Activated CD4-positive, alpha-beta T cell treated with anti-CD3 and anti-CD28 coated beads, Interleukin-2, amount 10 ng/mL, durations not matched to agents 7 days and 5 days (primary cell): ENCODE measurements around the gene ALDH6A1. TPM values are rescaled to one million over a fixed set of nuclear protein-coding genes. Genes with fewer than 3 reads are reported as not detected.

ENCODE experiments used
- CTCF ChIA-PET: fragments of 350-600 bp; sonication (Branson Sonifier 250); formaldehyde crosslinking; loops from one replicate; lab custom pipeline; 2021; ENCODE audit warnings: antibody characterized with exemption; lab: Charles Lee
- POLR2A ChIA-PET: fragments of 350-600 bp; sonication (Branson Sonifier 250); formaldehyde crosslinking; loops from one replicate; lab custom pipeline; 2021; ENCODE audit warnings: antibody characterized with exemption; lab: Charles Lee
- DNase-seq: peaks from one replicate; pipeline ENCODE4 v3.0.0-alpha.2; 2020
- H3K27ac Mint-ChIP-seq: one replicate; pipeline ENCODE4 v1.8.0; 2021; ENCODE audit warnings: mild to moderate bottlenecking, moderate library complexity, mixed read lengths
- H3K27me3 Mint-ChIP-seq: one replicate; pipeline ENCODE4 v1.8.0; 2021; ENCODE audit warnings: mixed read lengths
- H3K36me3 Mint-ChIP-seq: one replicate; pipeline ENCODE4 v1.8.0; 2021; ENCODE audit warnings: low read depth, mixed read lengths
- H3K4me1 Mint-ChIP-seq: one replicate; pipeline ENCODE4 v1.8.0; 2021; ENCODE audit warnings: mixed read lengths
- H3K4me3 Mint-ChIP-seq: one replicate; pipeline ENCODE4 v1.8.0; 2021; ENCODE audit warnings: mild to moderate bottlenecking, moderate library complexity, mixed read lengths
- H3K9me3 Mint-ChIP-seq: one replicate; pipeline ENCODE4 v1.8.0; 2021; ENCODE audit warnings: mixed read lengths
- total RNA-seq, 2 experiments: library from RNA; stranded (reverse); gene quantifications; one replicate each; pipeline ENCODE4 v1.2.3, GENCODE V29; 2021

The ALDH6A1 gene
- total RNA-seq, 2 experiments from 2014 or later, result 13.7 to 19.1 TPM

- H3K9me3 Mint-ChIP-seq, result no peaks in the 10 kb centered on the region
- no peaks in the 10 kb centered on the region for H3K27me3 Mint-ChIP-seq
- CTCF ChIA-PET, result interaction anchor here (0.6 to 1.5 kb wide), 6 partner anchors 10 to 792 kb away, joined by 3 to 5 read pairs (median 4); partner anchors contain the start of genes BBOF1, ENTPD5 and LIN52
- no peaks in the 10 kb centered on the region for H3K4me1 Mint-ChIP-seq
- H3K4me3 Mint-ChIP-seq, result no peak overlapping the region
- no peak for DNase-seq
- no peak overlapping the region for H3K27ac Mint-ChIP-seq
- peaks cover 17% of the 10 kb centered on the region for H3K36me3 Mint-ChIP-seq
- POLR2A ChIA-PET, result no interaction called here
These were observed 75.3 kb downstream of the ALDH6A1 start for GRCh38 chr14:74008843-74009499.

Other genes starting within 250 kb of the ALDH6A1 start
- 1 to 10 TPM; 2.1 to 2.2 TPM for gene PTGR2, start 232.6 kb downstream of the ALDH6A1 start, total RNA-seq
- 10 to 100 TPM; 49.3 to 51.7 TPM for gene ZNF410, start 197.6 kb downstream of the ALDH6A1 start, total RNA-seq
- gene FAM161B, start 134.4 kb downstream of the ALDH6A1 start, total RNA-seq, result 1 to 10 TPM; 1.9 to 2.0 TPM
- gene COQ6, start 134.2 kb downstream of the ALDH6A1 start, total RNA-seq, result 10 to 100 TPM; 18.9 TPM
- 10 to 100 TPM in 1 of 2 experiments, 1 to 10 TPM in 1; 9.7 to 13.1 TPM for gene ENTPD5, start 65.2 kb downstream of the ALDH6A1 start, total RNA-seq
- gene BBOF1, start 65.1 kb downstream of the ALDH6A1 start, total RNA-seq, result 1 to 10 TPM; 1.4 to 1.7 TPM
- gene LIN52, start 503 bp upstream of the ALDH6A1 start, total RNA-seq, result 10 to 100 TPM; 13.0 to 14.7 TPM
- gene VSX2, start 155.0 kb upstream of the ALDH6A1 start, total RNA-seq, result not detected
- 10 to 100 TPM; 59.6 to 62.4 TPM for gene ABCD4, start 218.5 kb upstream of the ALDH6A1 start, total RNA-seq